GM18498 (cell line): ENCODE measurements around the gene DLGAP3.
"Not testable (repeated sequence)": the region's sequence is repeated elsewhere in the genome, so short reads cannot be mapped to it uniquely, and the experiment has no call there.

ENCODE experiments used
- ATAC-seq: cut with Tn5 transposase; IDR thresholded peaks from one replicate; pipeline ENCODE4 v1.9.1; 2021; ENCODE audit warnings: mild to moderate bottlenecking, moderate library complexity; ENCODE audit not compliant: unreplicated experiment

DLGAP3 gene

GRCh38 chr1:34929497-34929852 is at the start of gene DLGAP3:
DLGAP3 (minus strand) TSS chr1:34929650; CDS start chr1:34905383, 24,267 bp downstream.
- no peak for ATAC-seq

- ATAC-seq: no peak
Measured at GRCh38 chr1:34978921-34979320, 49.5 kb upstream of the DLGAP3 start.

GRCh38 chr1:34977858-34978257 is 48.4 kb upstream of the DLGAP3 start:
- no peak for ATAC-seq

- no peak for ATAC-seq
Measured at GRCh38 chr1:34977210-34977471, 47.7 kb upstream of the DLGAP3 start.

GRCh38 chr1:34976384-34977209 is 47.1 kb upstream of the DLGAP3 start:
- no peak for ATAC-seq

GRCh38 chr1:34975771-34976170 is 46.3 kb upstream of the DLGAP3 start:
- ATAC-seq: no peak

GRCh38 chr1:34975338-34975737 is 45.9 kb upstream of the DLGAP3 start:
- no peak for ATAC-seq

- ATAC-seq: no peak
Measured at GRCh38 chr1:34974626-34975025, 45.2 kb upstream of the DLGAP3 start.

GRCh38 chr1:34973326-34973725 is 43.9 kb upstream of the DLGAP3 start:
- no peak for ATAC-seq

- ATAC-seq: no peak
Measured at GRCh38 chr1:34970829-34971228, 41.4 kb upstream of the DLGAP3 start.

GRCh38 chr1:34970220-34970735 is 40.8 kb upstream of the DLGAP3 start:
- no peak for ATAC-seq

- ATAC-seq: not testable (repeated sequence)
Measured at GRCh38 chr1:34968297-34968696, 38.8 kb upstream of the DLGAP3 start.

GRCh38 chr1:34967672-34968071 is 38.2 kb upstream of the DLGAP3 start:
- ATAC-seq: not testable (repeated sequence)

- ATAC-seq: no peak
Measured at GRCh38 chr1:34965597-34965996, 36.1 kb upstream of the DLGAP3 start.

- no peak for ATAC-seq
Measured at GRCh38 chr1:34950428-34950827, 21.0 kb upstream of the DLGAP3 start.

- ATAC-seq: not testable (repeated sequence)
Measured at GRCh38 chr1:34948739-34949138, 19.3 kb upstream of the DLGAP3 start.

- ATAC-seq: not testable (repeated sequence)
Measured at GRCh38 chr1:34947641-34948314, 18.3 kb upstream of the DLGAP3 start.

GRCh38 chr1:34946211-34946610 is 16.8 kb upstream of the DLGAP3 start:
- no peak for ATAC-seq

- ATAC-seq: not testable (repeated sequence)
Measured at GRCh38 chr1:34941798-34942197, 12.3 kb upstream of the DLGAP3 start.

GRCh38 chr1:34930702-34931071 is 1.2 kb upstream of the DLGAP3 start:
- ATAC-seq: no peak

GRCh38 chr1:34929853-34930701 is 627 bp upstream of the DLGAP3 start:
- no peak for ATAC-seq
